ENCODE measurements around the gene HS6ST2. TPM values are rescaled to one million over a fixed set of nuclear protein-coding genes. Genes with fewer than 3 reads are reported as not detected.

The HS6ST2 gene
- total RNA-seq, 1 donor from 2014 or later, result 0.19 TPM

GRCh38 chrX:132685276-132685675 lies 273.2 kb downstream of the HS6ST2 start:
- DNase-seq (ENCODE audit: low spot score), result no peak

- no peak for DNase-seq (ENCODE audit: low spot score)
These were observed 281.2 kb downstream of the HS6ST2 start for GRCh38 chrX:132677233-132677716.

GRCh38 chrX:132676561-132677186 lies 281.8 kb downstream of the HS6ST2 start:
- DNase-seq (ENCODE audit: low spot score), result no peak

GRCh38 chrX:132676102-132676501 lies 282.3 kb downstream of the HS6ST2 start:
- DNase-seq (ENCODE audit: low spot score), result no peak

- no peak for DNase-seq (ENCODE audit: low spot score)
These were observed 285.1 kb downstream of the HS6ST2 start for GRCh38 chrX:132673331-132673730.

GRCh38 chrX:132671229-132671641 lies 287.2 kb downstream of the HS6ST2 start:
- DNase-seq (ENCODE audit: low spot score), result no peak

GRCh38 chrX:132669142-132669541 lies 289.3 kb downstream of the HS6ST2 start:
- no peak for DNase-seq (ENCODE audit: low spot score)

GRCh38 chrX:132668178-132668577 lies 290.3 kb downstream of the HS6ST2 start:
- no peak for DNase-seq (ENCODE audit: low spot score)

GRCh38 chrX:132665676-132666075 lies 292.8 kb downstream of the HS6ST2 start:
- no peak for DNase-seq (ENCODE audit: low spot score)

GRCh38 chrX:132664273-132664672 lies 294.2 kb downstream of the HS6ST2 start:
- no peak for DNase-seq (ENCODE audit: low spot score)

GRCh38 chrX:132662844-132663243 lies 295.6 kb downstream of the HS6ST2 start:
- DNase-seq (ENCODE audit: low spot score), result no peak

- no peak for DNase-seq (ENCODE audit: low spot score)
These were observed 300.6 kb downstream of the HS6ST2 start for GRCh38 chrX:132657876-132658275.

- DNase-seq (ENCODE audit: low spot score), result no peak
These were observed 305.6 kb downstream of the HS6ST2 start for GRCh38 chrX:132652871-132653270.

- DNase-seq (ENCODE audit: low spot score), result no peak
These were observed 306.9 kb downstream of the HS6ST2 start for GRCh38 chrX:132651421-132652086.

- no peak for DNase-seq (ENCODE audit: low spot score)
These were observed 309.5 kb downstream of the HS6ST2 start for GRCh38 chrX:132648895-132649294.

- DNase-seq (ENCODE audit: low spot score), result no peak
These were observed 319.0 kb downstream of the HS6ST2 start for GRCh38 chrX:132639446-132639845.

- DNase-seq (ENCODE audit: low spot score), result no peak
These were observed 320.1 kb downstream of the HS6ST2 start for GRCh38 chrX:132638313-132638712.

- no peak for DNase-seq (ENCODE audit: low spot score)
These were observed 322.3 kb downstream of the HS6ST2 start for GRCh38 chrX:132636080-132636479.

- DNase-seq (ENCODE audit: low spot score), result no peak
These were observed 323.9 kb downstream of the HS6ST2 start for GRCh38 chrX:132634521-132634920.

- no peak for DNase-seq (ENCODE audit: low spot score)
These were observed 326.7 kb downstream of the HS6ST2 start for GRCh38 chrX:132631579-132632232.

GRCh38 chrX:132624466-132624865 lies 334.0 kb downstream of the HS6ST2 start:
- DNase-seq (ENCODE audit: low spot score), result no peak

GRCh38 chrX:132623942-132624341 lies 334.5 kb downstream of the HS6ST2 start:
- no peak for DNase-seq (ENCODE audit: low spot score)

Data from mesenteric fat pad (tissue), 1 donor.